ENCODE data around the gene MESD. TPM values are rescaled to one million over a fixed set of nuclear protein-coding genes. Genes with fewer than 3 reads are reported as not detected.

MESD gene
- total RNA-seq, 1 experiment from 2014 or later: 23.1 TPM

- Histone ChIP-seq H3K36me3 (no peaks in the 10 kb centered on the region), H3K4me3 (no peak overlapping the region), H3K9me3 (replicated peaks) (no peaks in the 10 kb centered on the region), H3K27me3 (replicated peaks) (no peaks in the 10 kb centered on the region), H3K4me1 (replicated peaks) (peaks cover 20% of the 10 kb centered on the region), H3K27ac (no peak overlapping the region)
- DNase-seq (ENCODE audit: low read depth in 1 of 2, low spot score in 2 of 2): peak; percentile 13 to 52
Measured at GRCh38 chr15:80925597-80926059, 64.0 kb downstream of the MESD start.

- no peaks in the 10 kb centered on the region for H3K36me3 ChIP-seq
- no peak overlapping the region for H3K27ac ChIP-seq
Measured at GRCh38 chr15:80924278-80924677, 65.3 kb downstream of the MESD start.

GRCh38 chr15:80923668-80924067, 66.0 kb downstream of the MESD start:
- Histone ChIP-seq H3K9me3 (replicated peaks) (no peaks in the 10 kb centered on the region), H3K27ac (no peak overlapping the region), H3K4me3 (no peak overlapping the region), H3K4me1 (replicated peaks) (peaks cover 6% of the 10 kb centered on the region), H3K36me3 (no peaks in the 10 kb centered on the region), H3K27me3 (replicated peaks) (no peaks in the 10 kb centered on the region)
- DNase-seq (ENCODE audit: low read depth in 1 of 2, low spot score in 2 of 2): no peak

More at GRCh38 chr15:80924278-80924677, 65.3 kb downstream of the MESD start:
- no peak for DNase-seq (ENCODE audit: low read depth in 1 of 2, low spot score in 2 of 2)
- Histone ChIP-seq H3K9me3 (replicated peaks) (no peaks in the 10 kb centered on the region), H3K4me3 (no peak overlapping the region), H3K4me1 (replicated peaks) (peaks cover 12% of the 10 kb centered on the region), H3K27me3 (replicated peaks) (no peaks in the 10 kb centered on the region)

GRCh38 chr15:80921736-80922410, 67.7 kb downstream of the MESD start:
- Histone ChIP-seq H3K36me3 (no peaks in the 10 kb centered on the region), H3K4me1 (replicated peaks) (peaks cover 6% of the 10 kb centered on the region), H3K4me3 (no peak overlapping the region), H3K27ac (no peak overlapping the region), H3K9me3 (replicated peaks) (no peaks in the 10 kb centered on the region), H3K27me3 (replicated peaks) (no peaks in the 10 kb centered on the region)
- no peak for DNase-seq (ENCODE audit: low read depth in 1 of 2, low spot score in 2 of 2)

- no peaks in the 10 kb centered on the region for H3K36me3 ChIP-seq
Measured at GRCh38 chr15:80920271-80920699, 69.3 kb downstream of the MESD start.

GRCh38 chr15:80918196-80918783, 71.3 kb downstream of the MESD start:
- no peaks in the 10 kb centered on the region for H3K9me3 ChIP-seq (replicated peaks)
- H3K27me3 ChIP-seq (replicated peaks): no peaks in the 10 kb centered on the region
- H3K27ac ChIP-seq: no peak overlapping the region
- no peaks in the 10 kb centered on the region for H3K36me3 ChIP-seq
- H3K4me1 ChIP-seq (replicated peaks): no peaks in the 10 kb centered on the region
- no peak for DNase-seq (ENCODE audit: low read depth in 1 of 2, low spot score in 2 of 2)
- H3K4me3 ChIP-seq: no peak overlapping the region

More at GRCh38 chr15:80920271-80920699, 69.3 kb downstream of the MESD start:
- Histone ChIP-seq H3K27me3 (replicated peaks) (no peaks in the 10 kb centered on the region), H3K27ac (no peak overlapping the region), H3K4me1 (replicated peaks) (no peaks in the 10 kb centered on the region), H3K9me3 (replicated peaks) (no peaks in the 10 kb centered on the region), H3K4me3 (no peak overlapping the region)
- DNase-seq (ENCODE audit: low read depth in 1 of 2, low spot score in 2 of 2): no peak

- H3K27me3 ChIP-seq (replicated peaks): no peaks in the 10 kb centered on the region
- no peaks in the 10 kb centered on the region for H3K36me3 ChIP-seq
- no peak overlapping the region for H3K4me3 ChIP-seq
- H3K9me3 ChIP-seq (replicated peaks): no peaks in the 10 kb centered on the region
- no peaks in the 10 kb centered on the region for H3K4me1 ChIP-seq (replicated peaks)
- H3K27ac ChIP-seq: no peak overlapping the region
- no peak for DNase-seq (ENCODE audit: low read depth in 1 of 2, low spot score in 2 of 2)
Measured at GRCh38 chr15:80916056-80916455, 73.6 kb downstream of the MESD start.

GRCh38 chr15:80915472-80915871, 74.1 kb downstream of the MESD start:
- Histone ChIP-seq H3K4me3 (no peak overlapping the region), H3K27ac (no peak overlapping the region), H3K36me3 (no peaks in the 10 kb centered on the region), H3K9me3 (replicated peaks) (no peaks in the 10 kb centered on the region), H3K4me1 (replicated peaks) (no peaks in the 10 kb centered on the region), H3K27me3 (replicated peaks) (no peaks in the 10 kb centered on the region)
- no peak for DNase-seq (ENCODE audit: low read depth in 1 of 2, low spot score in 2 of 2)

- Histone ChIP-seq H3K9me3 (replicated peaks) (no peaks in the 10 kb centered on the region), H3K4me3 (no peak overlapping the region), H3K27me3 (replicated peaks) (no peaks in the 10 kb centered on the region), H3K27ac (no peak overlapping the region), H3K4me1 (replicated peaks) (no peaks in the 10 kb centered on the region), H3K36me3 (no peaks in the 10 kb centered on the region)
- no peak for DNase-seq (ENCODE audit: low read depth in 1 of 2, low spot score in 2 of 2)
Measured at GRCh38 chr15:80913541-80913940, 76.1 kb downstream of the MESD start.

- Histone ChIP-seq H3K36me3 (no peaks in the 10 kb centered on the region), H3K9me3 (replicated peaks) (no peaks in the 10 kb centered on the region), H3K27ac (no peak overlapping the region), H3K4me1 (replicated peaks) (no peaks in the 10 kb centered on the region), H3K27me3 (replicated peaks) (no peaks in the 10 kb centered on the region), H3K4me3 (no peak overlapping the region)
- no peak for DNase-seq (ENCODE audit: low read depth in 1 of 2, low spot score in 2 of 2)
Measured at GRCh38 chr15:80912673-80913072, 76.9 kb downstream of the MESD start.

- Histone ChIP-seq H3K4me3 (no peak overlapping the region), H3K4me1 (replicated peaks) (no peaks in the 10 kb centered on the region), H3K27me3 (replicated peaks) (no peaks in the 10 kb centered on the region), H3K36me3 (no peaks in the 10 kb centered on the region), H3K9me3 (replicated peaks) (no peaks in the 10 kb centered on the region), H3K27ac (no peak overlapping the region)
- no peak for DNase-seq (ENCODE audit: low read depth in 1 of 2, low spot score in 2 of 2)
Measured at GRCh38 chr15:80911821-80912220, 77.8 kb downstream of the MESD start.

- H3K4me1 ChIP-seq (replicated peaks): no peaks in the 10 kb centered on the region
- no peaks in the 10 kb centered on the region for H3K9me3 ChIP-seq (replicated peaks)
- H3K36me3 ChIP-seq: no peaks in the 10 kb centered on the region
- no peak overlapping the region for H3K4me3 ChIP-seq
- no peaks in the 10 kb centered on the region for H3K27me3 ChIP-seq (replicated peaks)
- H3K27ac ChIP-seq: no peak overlapping the region
- no peak for DNase-seq (ENCODE audit: low read depth in 1 of 2, low spot score in 2 of 2)
Measured at GRCh38 chr15:80906159-80906766, 83.4 kb downstream of the MESD start.

- no peak overlapping the region for H3K27ac ChIP-seq
- DNase-seq (ENCODE audit: low read depth in 1 of 2, low spot score in 2 of 2): no peak
Measured at GRCh38 chr15:80904998-80905397, 84.6 kb downstream of the MESD start.

GRCh38 chr15:80902298-80902801, 87.3 kb downstream of the MESD start:
- no peaks in the 10 kb centered on the region for H3K4me1 ChIP-seq (replicated peaks)
- H3K9me3 ChIP-seq (replicated peaks): no peaks in the 10 kb centered on the region
- no peak overlapping the region for H3K4me3 ChIP-seq
- no peaks in the 10 kb centered on the region for H3K36me3 ChIP-seq
- H3K27ac ChIP-seq: no peak overlapping the region
- DNase-seq (ENCODE audit: low read depth in 1 of 2, low spot score in 2 of 2): no peak
- H3K27me3 ChIP-seq (replicated peaks): no peaks in the 10 kb centered on the region

More at GRCh38 chr15:80904998-80905397, 84.6 kb downstream of the MESD start:
- Histone ChIP-seq H3K4me1 (replicated peaks) (no peaks in the 10 kb centered on the region), H3K4me3 (no peak overlapping the region), H3K9me3 (replicated peaks) (no peaks in the 10 kb centered on the region), H3K36me3 (no peaks in the 10 kb centered on the region), H3K27me3 (replicated peaks) (no peaks in the 10 kb centered on the region)

Measured in SJSA1 (cell line).